SKM-1 (cell line): ENCODE results near the gene PGAM2.
"Not testable (repeated sequence)": the region's sequence is repeated elsewhere in the genome, so short reads cannot be mapped to it uniquely, and the experiment has no call there.

ENCODE experiments used
- DNase-seq: peaks from one replicate; lab custom pipeline; 2025; ENCODE audit not compliant: unreplicated experiment; lab: John Stamatoyannopoulos, UW

Gene PGAM2

DNA sequence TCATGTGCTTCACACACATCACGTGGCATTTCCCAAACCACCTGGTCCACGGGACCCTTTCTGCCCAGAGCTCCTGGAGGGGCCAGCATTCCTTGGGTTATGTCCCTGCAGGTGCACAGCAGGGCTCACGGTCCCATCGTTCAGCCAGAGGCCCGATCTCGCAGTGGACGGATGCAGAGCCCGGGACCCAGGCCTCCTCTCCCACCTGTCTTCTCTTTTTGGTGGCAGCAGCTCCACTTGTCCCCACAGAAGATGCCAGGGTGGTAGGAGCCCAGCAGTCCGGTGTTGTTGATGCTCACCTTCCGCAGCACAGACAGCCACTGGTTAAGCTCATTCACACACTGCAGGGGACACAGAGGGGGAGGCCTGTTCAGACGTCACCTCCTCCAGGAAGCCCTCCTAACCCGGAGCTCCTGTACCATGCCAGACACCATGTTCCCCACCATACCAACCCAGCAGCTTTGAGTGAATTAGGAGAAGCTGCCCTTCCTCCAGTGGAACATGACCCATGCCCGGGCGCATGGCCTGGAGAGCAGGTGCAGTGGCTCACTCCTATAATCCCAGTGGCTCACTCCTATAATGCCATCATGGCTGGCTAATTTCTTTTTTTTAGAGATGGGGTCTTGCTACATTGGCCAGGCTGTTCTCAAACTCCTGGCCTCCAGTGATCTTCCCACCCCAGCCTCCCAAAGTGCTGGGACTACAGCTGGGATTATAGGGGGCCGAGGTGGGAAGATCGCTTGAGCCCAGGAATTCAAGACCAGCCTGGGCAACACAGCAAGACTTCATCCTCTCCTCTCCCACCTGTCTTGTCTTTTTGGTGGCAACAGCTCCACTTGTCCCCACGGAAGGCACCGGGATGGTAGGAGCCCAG is 31.2 kb downstream of the PGAM2 start:
- not testable (repeated sequence) for DNase-seq

- not testable (repeated sequence) for DNase-seq
These were observed 33.3 kb downstream of the PGAM2 start for GRCh38 chr7:44032031-44032430.

GRCh38 chr7:44031319-44031718 is 34.0 kb downstream of the PGAM2 start:
- not testable (repeated sequence) for DNase-seq

DNA sequence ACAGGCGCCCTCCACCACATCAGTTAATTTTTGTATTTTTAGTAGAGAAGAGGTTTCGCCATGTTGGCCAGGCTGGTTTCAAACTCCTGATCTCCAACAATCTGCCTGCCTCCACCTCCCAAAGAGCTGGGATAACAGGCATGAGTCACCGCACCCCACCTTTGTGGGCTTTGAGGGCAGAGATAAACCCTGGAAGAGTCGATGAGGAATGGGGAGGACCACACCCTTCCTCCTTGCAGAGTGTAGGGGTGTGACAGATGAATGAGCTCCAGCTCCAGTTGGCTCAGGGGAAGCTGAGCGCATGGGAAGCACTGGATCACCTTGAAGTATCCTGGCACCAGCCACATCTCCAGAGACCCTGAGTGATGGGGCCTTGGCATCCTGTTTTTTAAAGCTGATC is 35.3 kb downstream of the PGAM2 start:
- DNase-seq: not testable (repeated sequence)

DNA sequence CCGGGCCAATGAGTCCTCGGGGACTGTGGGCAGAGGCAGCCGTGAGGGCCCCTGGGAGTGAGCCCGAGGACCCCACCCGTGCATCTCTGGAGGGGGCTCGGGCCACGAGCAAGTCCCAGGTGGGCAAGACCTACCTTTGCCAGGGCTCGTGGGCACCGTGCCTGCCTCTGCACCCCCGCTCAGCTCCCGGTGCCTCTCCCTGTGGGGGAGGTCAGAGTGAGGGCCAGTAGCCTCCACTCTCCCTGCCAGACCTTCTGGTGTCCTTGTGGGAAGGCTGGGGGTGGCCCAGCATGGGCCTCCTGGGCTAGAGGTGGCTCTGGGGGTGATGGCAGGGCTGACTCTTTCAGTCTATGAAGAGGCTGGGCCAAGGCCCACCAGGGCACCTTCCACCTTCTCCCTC is 35.9 kb downstream of the PGAM2 start:
- not testable (repeated sequence) for DNase-seq

DNA sequence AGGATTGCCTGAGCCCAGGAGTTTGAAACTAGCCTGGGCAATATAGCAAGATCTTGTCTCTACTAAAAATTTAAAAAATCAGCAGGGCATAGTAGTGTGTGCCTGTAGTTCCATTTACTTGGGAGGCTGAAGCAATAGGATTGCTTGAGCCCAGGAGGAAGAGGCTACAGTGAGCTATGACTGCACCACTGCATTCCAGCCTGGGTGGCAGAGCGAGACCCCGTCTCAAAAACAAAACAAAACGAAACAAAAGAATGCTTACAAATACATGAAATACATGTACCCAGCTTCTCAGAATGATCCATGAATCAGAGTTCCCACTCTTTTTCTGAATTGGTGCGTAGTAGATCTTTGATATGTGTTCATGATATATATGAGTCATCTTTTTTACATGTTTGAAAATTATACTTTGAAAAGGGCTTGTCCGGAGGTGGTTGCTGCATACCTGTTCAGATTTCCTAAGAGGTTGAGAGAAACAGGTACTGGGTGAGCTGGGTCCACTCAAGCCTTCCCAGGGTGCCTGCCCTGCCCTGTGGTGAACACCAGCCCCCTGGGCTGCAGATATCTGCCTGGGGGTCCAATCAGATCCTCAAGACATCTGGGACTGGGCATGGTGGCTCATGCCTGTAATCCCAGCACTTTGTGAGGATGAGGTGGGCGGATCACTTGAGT is 42.4 kb downstream of the PGAM2 start:
- DNase-seq: not testable (repeated sequence)

GRCh38 chr7:44022069-44022468 is 43.3 kb downstream of the PGAM2 start:
- DNase-seq: not testable (repeated sequence)

DNA sequence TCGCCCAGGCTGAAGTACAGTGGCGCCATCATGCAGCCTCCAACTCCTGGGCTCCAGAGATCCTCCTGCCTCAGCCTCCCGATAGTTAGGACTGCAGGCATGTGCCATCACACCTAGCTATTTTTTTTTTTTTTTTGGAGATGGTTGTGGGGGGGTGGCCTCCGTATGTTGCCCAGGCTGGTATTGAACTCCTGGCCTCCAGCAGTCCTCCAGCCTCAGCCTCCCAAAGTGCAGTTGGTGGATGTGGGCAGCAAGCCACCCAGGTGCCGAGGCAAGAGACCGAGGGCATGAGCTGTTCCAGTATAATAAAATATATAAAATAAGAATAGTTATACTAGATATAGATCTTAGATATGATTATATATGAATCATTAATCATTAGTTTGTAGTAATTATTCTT is 45.5 kb downstream of the PGAM2 start:
- not testable (repeated sequence) for DNase-seq

- DNase-seq: peak; percentile 74
These were observed 46.2 kb downstream of the PGAM2 start for GRCh38 chr7:44018857-44019807.

DNA sequence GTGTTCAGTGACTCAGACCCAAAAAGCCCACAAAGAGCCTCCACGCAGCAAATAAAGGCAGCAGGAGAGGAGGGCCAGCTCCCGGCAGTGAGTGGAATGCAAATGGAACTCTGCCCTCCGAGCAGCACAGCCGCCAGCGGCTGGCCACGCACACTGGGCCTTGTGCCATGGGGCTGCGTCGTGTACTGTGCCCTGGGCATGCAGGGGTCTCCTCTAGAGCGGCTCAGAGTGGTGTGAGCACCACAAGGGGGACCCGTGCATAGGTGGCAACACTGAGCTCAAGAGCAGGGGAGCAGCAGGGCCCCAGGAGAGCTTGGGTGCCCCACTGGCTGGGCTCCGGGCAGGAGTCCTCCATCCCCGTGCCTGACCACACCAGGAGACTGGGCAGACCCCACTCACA is 50.3 kb downstream of the PGAM2 start:
- DNase-seq: not testable (repeated sequence)
